Left renal pelvis (tissue), 4 donors: Measurements from ENCODE around the gene CTNNBIP1. TPM values are rescaled to one million over a fixed set of nuclear protein-coding genes. Genes with fewer than 3 reads are reported as not detected.

Experiments used
- DNase-seq, 4 donors: peaks; one replicate each; pipeline ENCODE4 v3.0.0-alpha.2; 2013; ENCODE audit warnings: low read depth in 4 of 4, low spot score in 3 of 4
- polyA plus RNA-seq, 4 donors: library from polyadenylated mRNA; unstranded; fragments of 120-200 nt; gene quantifications; one replicate each; pipeline ENCODE4 v1.2.1, GENCODE V29; 2013; ENCODE audit not compliant: insufficient read length in 4 of 4

The CTNNBIP1 gene
- polyA plus RNA-seq, 4 donors: 30.9 to 35.2 (median 32.6) TPM

- DNase-seq: no peak
These were observed 71.1 kb downstream of the CTNNBIP1 start for GRCh38 chr1:9838946-9839345.

GRCh38 chr1:9836632-9836960, 73.5 kb downstream of the CTNNBIP1 start:
- DNase-seq: no peak

GRCh38 chr1:9835758-9836631, 74.1 kb downstream of the CTNNBIP1 start:
- DNase-seq: peak in 3 of 4 donors; percentile 64 to 66 (median 66)

GRCh38 chr1:9835404-9835757, 74.7 kb downstream of the CTNNBIP1 start:
- DNase-seq: no peak

- DNase-seq: no peak
These were observed 76.4 kb downstream of the CTNNBIP1 start for GRCh38 chr1:9833632-9834031.

GRCh38 chr1:9827558-9828185, 82.4 kb downstream of the CTNNBIP1 start:
- no peak for DNase-seq

DNA sequence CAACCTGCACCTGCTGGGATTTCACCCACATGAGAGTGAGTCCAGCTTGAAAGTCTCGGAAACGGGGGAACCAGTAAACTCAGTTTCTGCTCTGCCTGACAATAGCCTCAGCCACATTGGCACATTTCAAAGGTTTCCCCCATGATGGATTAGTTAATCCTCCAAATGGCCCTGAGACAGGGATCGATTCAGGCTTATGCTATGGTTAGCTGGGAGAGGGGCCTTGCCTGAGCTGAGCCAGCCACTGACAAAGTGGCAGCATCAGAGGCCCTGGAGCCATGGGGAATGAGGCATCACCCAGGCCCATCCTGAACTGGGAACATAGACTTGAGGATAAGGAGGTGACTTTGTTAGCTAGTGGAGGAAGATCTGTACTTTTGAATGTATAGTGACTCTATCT, 83.5 kb downstream of the CTNNBIP1 start:
- DNase-seq: no peak

DNA sequence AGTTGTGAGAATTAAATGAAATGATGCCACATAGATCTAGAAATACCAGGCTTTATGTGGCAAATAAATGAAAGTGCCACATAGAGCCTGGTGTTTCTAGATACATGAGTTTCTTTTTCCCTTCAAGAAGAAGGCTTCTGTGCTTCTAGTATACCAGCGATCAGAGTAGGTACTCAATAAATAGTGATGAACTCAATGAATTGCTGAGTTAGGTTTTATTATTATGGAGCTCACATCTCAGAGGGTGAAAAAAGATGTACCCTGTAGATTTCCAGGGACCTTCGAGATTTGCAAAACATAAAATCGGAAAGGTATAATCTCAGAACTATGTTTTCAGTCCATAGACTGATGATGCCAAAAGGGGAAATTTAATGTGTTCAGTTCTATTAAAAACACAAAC, 84.0 kb downstream of the CTNNBIP1 start:
- no peak for DNase-seq

DNA sequence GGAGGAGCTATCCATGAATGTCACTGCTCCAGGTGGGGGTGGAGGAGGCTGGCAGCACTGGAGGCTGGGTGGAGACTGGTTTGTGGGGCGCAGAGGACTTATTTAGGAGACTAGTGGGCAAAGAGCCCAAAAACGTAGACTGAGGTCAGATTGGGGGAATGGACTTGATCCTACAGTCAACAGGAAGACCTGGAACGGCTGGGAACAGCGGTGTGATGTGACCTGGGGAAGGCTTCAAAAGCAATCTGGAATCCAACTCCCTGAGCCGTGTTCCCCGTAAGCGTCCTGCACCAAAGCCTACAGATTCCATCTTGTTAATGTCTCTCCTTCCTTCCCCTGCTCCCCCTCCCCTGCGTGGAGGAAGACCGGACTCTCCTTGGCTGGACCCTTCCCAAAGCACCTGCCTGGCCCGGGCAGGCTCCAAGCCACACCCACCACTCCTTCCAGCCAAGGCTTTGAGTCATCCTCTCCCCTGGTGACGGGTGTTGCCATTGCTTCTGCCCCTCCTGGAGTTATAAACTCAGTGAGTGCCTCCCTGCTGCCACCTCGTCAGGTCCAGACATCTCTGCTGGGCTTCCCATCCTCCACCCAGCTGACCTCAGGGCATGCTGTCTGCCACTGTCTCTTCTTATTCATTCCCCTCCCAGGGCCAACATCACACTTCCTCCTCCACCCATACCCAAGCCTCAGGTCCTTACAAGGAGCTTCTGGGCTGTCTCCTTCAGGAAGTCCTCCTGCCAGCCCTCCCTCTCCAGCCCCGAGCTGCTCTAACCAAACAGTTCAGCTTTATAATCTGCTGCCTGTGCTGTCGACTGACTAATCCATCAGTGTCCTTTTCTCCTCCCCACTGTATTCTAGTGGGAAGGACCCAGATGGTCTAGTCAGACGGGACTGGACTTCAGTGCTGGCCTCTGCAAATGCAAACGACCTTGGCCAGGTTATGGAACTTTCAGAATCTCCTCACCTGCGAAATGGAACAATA, 84.7 kb downstream of the CTNNBIP1 start:
- no peak for DNase-seq

GRCh38 chr1:9824702-9825089, 85.4 kb downstream of the CTNNBIP1 start:
- no peak for DNase-seq

GRCh38 chr1:9823943-9824701, 85.9 kb downstream of the CTNNBIP1 start, which contains the start of gene CLSTN1:
Gene CLSTN1 (minus strand): TSS chr1:9823965. CDS start chr1:9823733, 232 bp downstream.
- peak in 3 of 4 donors; percentile 76 to 80 (median 79) for DNase-seq

- DNase-seq: no peak
These were observed 86.5 kb downstream of the CTNNBIP1 start for GRCh38 chr1:9823693-9823942.

- DNase-seq: no peak
These were observed 87.0 kb downstream of the CTNNBIP1 start for GRCh38 chr1:9822897-9823692.

DNA sequence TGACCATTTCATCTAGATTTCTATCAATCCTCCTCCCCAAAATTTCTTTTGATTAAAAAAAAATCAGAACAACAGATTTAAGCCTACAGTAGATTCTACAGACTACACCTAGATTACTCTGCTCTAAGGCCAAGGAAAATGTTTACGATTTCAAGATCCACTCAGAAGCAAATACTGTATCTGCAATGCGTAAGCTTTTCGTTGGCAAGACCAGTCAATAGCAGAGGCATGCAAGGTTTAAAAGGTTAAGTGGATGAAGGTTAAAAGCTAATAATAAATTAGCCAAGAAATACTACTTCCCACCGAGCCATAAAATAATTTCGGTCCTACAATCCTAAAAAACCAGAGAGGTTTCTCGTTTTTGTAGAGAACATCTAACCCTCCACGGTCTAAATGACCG, 87.6 kb downstream of the CTNNBIP1 start:
- no peak for DNase-seq

DNA sequence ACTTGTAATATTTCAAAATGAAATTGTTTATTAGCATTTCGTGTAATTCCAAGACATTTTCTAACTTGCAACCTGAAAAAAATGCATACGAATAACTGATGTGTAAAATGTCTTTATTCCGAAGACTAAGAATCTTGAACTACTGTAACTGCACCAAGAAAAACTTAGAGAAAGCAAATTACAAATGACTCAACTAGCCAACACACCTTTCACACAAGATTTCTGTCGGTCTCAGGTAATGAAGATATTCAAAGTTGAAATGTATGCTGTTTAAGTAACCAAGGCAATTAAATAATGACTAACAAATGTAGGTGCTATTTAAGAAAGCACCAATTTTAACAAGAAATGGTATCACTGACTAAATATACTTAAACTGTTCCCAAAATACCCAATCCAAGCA, 88.4 kb downstream of the CTNNBIP1 start:
- no peak for DNase-seq

DNA sequence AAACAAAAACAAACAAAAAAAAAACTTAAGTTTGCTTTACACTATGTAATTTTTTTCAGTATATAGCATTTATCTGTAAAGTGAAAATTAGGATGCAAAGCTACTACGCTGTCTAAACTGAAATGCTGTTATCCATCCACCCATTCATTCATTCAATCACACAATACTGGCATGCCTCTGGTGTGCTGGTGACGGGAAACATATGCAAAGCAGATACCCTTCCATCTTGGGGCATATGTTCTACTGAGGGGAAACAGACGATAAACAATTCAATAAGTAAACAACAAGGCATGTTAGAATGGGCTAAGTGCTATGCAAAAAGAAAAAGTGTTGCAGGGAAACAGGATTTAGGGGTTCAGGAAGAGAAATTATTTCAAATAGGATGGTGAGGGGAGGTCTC, 89.5 kb downstream of the CTNNBIP1 start:
- DNase-seq: no peak

- DNase-seq: no peak
These were observed 92.3 kb downstream of the CTNNBIP1 start for GRCh38 chr1:9817734-9818133.

DNA sequence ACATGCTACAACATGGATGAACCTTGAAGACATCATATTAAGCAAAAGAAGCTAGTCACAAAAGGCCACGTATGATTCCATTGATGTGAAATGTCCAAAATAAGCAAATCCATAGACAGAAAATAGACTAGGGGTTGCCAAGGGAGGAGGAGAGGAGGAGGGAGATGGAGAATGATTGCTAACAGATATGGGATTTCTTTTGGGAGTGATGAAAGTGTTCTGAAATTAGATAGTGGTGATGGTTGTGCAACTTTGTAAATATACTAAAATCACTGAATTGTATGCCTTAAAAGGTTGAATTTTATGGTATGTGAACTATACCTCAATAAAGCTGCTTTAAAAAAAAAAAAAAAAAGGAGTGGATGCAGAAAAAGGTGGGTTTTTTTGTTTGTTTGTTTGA, 93.9 kb downstream of the CTNNBIP1 start:
- DNase-seq: no peak

GRCh38 chr1:9815150-9815549, 94.9 kb downstream of the CTNNBIP1 start:
- DNase-seq: no peak

- no peak for DNase-seq
These were observed 95.5 kb downstream of the CTNNBIP1 start for GRCh38 chr1:9814619-9815018.
